Measurements from ENCODE around the gene S100A7A.
A peak's percentile ranks its signal among the peaks of the same experiment; 100 is the strongest.
"Not testable (repeated sequence)": the region's sequence is repeated elsewhere in the genome, so short reads cannot be mapped to it uniquely, and the experiment has no call there.

S100A7A gene

DNA sequence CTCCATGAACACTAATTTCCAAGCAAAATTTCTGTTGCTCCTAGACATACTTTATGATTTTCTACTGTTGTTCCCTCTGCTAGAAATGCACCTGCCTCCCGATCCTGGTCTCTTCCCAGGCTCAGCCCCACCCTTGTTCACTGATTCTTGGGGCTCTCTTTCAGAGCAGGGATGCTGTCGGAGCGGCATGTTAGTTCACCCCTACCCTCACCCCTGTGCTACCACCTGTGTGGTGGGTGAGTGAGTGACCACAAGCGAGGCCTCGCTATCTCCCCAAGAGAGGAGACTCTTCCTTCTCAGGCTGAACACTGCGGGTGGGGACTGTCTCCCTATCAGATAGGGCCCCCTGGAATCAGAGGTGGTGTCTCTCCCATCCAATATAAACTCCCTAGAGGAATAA lies 20.5 kb upstream of the S100A7A start:
- no peak for DNase-seq

DNA sequence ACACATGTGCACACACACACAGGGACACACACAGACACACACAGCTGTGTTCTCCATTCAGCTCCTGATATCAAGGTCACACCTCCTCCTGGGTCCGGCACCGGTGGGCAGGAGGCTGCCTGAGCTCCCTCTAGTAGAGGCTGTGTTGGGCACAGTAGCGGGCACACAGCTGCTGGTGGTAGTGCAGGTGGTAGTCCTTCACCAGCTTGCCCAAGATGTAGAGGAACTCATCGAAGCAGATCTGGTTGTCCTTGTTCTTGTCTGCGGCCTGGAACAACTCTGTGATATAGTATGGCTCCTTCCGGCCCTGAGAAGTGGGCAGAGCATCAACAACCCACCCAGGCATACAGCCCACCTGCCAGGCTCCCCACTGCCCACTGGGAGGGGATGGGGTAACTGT lies 19.9 kb upstream of the S100A7A start:
- DNase-seq = no peak

DNA sequence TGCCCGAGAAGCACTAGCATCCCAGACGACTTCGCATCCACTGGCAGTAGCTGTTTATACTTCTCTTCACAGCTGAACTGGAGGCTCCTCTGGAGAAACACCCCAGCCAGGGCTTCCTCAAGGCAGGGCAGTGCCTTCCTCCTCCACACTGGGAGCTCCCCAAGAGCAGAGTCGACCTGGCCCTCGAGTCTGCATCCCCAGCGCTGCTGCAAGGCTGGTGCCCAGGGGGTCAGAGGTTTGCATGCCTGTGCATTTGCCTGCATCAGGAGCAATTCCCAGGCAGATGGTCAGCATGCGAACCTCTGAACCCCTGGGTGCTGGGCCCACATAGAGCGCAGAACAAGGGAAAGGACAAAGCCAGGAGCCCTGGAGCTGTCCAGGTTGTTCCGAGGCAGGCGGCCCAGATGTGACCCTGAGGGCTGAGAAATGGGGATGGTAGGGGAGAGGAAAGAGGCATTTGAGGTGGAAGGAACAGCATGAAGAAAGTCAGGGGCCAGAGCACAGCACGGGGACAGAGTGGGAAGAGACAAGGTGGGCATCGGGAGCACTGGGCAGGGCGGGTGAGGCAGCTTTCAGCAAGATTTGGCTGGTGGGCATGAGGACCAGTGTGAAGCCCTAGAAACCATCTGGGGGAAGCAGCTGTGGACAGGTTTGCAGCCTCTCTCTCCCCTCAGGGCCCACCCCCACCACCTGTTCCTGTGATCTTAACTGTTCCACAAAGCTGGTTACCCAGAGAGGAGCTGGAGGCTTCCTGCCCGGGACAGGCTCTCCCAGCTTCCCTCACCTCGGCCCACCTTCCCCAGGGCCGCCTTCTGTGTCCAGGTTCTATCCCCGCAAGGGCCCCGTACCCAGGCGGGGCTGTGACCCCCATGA lies 19.0 kb upstream of the S100A7A start:
- no peak for DNase-seq

DNA sequence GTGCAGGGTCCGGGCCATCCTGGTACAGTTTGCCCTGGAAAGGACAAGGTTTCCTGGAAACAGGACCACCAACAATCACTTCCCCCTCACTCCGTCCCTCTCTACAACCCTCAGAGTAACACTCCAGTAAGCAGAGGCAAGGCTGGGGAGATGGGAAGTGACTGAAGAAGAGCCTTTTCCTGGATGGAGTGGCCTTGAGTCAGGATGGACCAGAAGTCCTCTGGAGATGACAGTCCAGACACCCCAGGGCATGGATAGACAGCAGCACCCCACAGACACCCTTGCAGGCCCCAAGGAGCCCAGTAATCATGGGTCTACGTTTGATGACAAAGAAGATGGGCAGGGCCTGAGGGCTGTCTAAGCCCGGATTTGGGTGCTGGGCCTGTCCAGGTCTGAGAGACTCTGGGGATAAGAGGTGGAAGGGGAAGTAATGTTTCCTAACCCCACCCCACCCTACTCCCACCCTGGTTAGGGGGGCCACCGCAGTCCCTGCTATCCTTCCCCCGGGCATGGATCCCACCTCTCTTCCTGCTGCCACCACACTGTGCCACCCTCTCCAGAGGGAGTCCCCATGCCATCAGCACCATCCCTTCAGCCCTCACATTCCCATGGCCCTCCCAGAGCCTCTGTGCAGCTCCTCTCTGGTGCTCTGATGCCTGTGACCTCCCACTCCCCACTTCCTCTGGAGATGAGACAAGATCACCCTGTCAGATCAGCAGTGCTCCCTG lies 18.2 kb upstream of the S100A7A start:
- no peak for DNase-seq

DNA sequence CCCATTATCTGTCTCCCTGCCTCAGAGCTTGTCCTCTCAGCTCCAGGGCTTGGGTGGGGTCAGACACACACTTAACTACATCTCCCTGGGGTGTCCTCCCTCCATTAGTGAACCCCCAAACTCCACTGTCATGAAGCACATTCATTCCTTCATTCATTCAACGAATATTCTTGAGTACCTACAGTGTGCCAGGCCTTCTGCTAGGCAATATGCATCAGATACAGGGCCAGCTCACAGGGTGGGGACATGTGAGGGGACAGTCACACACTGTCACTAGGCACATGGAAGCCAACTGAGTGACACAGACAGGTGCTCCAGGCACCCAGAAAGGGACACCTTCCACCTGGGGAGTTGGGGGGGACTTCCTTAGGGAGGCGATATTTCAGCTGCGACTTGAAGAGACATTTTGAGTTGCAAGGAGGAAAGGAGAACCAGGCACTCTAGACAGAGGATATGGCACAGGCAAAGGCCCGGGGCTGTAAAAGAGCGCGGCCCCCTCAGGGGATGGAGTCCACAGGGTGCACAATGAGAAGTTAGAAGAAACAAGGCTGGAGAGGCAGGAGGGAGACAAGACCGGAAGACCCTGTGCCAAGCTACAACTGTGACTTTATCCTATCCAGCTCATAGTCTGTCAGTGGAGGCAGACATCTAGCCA lies 16.8 kb upstream of the S100A7A start:
- DNase-seq = no peak

DNA sequence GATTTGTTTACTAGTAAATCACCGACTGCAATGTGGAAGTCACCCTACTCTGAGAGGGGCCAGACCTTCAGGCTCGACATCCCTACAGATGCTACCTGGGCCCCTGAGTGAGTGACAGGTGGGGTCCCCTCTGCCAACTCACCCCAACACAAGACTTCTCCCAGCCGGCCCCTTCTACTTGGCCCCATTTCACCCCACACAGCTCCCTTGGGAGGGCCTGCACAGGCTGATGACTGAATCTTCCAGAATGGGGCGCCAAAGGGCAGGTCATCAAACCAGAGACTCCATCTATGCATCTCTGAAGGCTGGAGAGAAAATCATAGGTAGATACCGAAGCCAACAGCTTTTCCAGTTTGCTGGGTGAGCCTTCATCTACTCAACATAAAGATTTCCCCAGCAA lies 16.1 kb upstream of the S100A7A start:
- no peak for DNase-seq

DNA sequence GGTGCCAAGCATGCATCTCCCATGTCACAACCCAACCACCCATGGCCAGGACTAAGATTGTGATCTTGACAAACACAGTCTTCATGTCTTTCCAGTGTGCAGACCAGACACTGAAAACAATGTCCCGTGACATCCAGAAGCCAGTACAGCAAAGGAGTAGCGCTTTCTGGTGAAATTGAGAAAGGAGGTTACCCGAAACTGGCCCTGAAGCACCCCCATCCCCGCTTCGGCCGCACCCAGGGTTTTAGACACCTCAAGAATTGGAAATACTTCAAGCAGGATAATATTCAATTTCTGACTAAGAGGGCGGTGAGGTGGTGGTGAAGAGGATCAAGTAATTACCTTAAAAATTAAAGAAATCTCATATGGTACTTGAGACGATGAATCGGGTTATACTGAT lies 14.9 kb upstream of the S100A7A start:
- no peak for DNase-seq

DNA sequence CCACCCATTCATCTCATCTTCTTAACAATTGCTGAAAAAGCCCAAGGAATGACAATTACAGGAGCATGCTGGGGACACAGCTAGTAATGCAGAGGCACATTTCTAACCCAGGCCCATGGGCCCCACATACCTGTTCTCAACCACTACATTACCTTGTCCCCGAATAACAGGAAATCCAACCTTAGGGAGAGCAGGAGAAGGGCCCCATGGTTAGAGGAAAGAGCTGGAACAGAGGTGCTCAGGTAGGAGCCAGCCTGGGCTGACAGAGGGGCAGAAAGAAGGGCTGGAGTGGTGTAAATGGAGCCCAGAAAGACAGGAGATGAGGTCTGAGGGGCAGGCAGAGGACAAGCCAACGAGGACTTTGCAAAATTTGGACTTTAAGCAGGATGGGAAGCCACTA lies 14.1 kb upstream of the S100A7A start:
- DNase-seq = no peak

DNA sequence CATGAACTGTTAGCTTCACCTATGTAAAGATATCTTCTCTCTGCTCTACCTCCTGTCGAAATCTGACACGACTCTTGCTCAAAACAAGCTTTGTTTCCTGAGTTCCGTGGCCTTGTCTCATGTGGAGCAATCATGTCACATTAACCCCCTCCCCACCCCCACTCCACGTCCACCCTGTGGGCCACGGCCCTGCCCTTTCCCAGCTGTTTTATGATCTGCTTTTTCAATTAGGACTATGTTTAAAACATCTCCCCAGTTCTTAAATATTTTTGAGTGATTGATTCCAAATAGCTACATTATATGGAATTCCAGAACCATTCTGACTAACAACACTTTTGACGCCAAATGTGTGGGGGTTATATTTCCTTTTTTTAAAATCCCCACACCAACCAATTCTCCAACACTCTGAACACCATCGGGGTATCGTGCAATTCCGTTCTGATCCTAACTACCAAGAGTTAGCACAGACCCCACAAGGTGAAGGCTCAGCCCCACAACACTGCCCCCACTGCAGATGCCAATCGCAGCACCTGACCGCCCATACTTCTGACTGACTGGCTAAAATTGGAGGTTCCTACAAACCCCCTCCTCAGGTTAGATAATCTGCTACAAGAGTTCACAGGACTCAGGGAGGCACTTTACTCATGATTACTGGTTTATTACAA lies 12.8 kb upstream of the S100A7A start:
- no peak for DNase-seq

DNA sequence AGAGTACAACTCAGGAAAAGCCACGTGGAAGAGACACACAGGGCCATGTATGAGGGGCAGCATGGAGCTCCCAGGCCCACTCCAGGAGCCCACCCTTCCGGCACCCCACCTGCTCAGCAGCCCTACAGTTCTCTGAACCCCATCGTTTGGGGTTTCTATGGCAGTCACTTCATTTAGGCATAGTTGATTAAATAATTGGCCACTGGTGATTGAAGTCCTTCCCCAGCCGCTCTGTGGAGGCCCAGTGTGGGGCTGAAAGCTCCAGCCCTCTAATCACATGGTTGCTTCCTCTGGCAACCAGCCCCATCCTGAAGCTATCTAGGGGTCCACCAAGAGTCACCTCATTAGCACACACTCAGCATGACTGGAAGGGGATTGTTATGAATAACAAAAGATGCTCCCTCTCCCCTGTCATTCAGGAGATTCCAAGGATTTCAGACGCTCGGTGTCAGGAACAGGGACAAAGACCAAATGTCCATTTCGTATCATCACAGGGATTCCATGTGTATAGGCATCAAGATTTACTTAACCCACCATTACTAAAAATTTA lies 12.2 kb upstream of the S100A7A start:
- DNase-seq = no peak

DNA sequence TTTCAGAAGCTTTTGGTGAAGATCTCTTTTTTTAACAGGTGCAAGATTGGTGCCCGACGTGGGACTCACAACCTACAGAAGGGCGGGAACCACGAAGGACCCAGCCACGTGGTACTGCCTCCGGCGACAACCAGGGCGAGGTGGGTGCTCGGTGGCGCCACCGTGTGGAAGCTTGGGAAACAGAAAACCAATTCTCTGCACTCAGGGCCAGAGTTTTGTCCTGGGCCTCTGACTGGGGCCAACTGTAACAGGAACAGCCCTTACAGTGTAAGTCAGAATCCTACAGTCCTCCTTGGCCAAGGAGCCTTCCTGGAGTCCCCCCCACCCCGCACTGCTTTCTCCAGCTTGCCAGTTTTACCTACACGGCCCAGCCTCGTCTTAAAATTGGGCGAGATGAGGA lies 11.6 kb upstream of the S100A7A start:
- peak; percentile 44 for DNase-seq

DNA sequence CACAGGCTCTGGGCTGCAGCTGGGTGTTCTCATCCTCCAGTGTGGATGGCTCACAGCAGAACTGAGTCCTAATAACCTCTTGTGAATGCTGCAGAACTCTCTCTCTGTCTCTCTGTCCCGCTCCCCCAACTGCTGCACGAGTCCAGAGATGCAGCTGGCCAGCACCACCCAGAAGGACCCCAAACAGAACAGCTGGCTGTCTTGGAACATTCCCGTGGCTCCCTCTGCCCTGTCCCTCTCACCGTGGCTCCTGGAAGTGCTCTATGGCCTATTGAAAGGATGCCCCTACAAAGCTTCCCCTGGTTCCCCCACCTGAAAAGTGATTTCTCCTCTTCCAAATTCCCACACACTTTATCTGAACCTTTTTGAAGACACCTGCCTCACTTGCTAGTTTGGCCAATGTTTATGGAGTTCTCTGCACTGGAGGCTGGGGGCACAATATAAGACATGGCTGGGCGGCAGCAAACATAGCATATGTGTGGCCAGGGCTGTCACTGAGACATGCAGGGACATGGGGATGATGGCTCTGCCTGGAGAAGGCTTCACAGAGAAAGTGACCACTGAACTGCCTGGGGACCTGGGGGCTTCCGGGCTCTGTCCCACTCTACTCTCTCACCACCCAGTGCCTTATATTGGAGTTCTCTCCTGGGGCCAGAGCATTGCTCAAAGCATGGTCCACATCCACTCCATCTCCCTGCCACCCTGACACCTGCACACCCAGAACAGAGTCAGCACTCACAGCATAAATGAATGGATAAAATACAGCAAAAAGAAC lies 10.3 kb upstream of the S100A7A start:
- DNase-seq = not testable (repeated sequence)

DNA sequence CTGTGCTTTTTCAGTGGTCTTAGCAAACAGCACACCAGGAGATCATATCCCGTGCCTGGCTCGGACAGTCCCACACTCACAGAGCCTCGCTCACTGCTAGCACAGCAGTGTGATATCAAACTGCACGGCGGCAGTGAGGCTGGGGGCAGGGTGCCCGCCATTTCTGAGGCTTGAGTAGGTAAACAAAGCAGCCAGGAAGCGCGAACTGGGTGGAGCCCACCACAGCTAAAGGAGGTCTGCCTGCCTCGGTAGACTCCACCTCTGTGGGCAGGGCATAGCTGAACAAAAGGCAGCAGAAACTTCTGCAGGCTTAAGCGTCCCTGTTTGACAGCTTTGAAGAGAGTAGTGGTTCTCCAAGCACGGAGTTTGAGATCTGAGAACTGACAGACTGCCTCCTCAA lies 9.0 kb upstream of the S100A7A start:
- not testable (repeated sequence) for DNase-seq

DNA sequence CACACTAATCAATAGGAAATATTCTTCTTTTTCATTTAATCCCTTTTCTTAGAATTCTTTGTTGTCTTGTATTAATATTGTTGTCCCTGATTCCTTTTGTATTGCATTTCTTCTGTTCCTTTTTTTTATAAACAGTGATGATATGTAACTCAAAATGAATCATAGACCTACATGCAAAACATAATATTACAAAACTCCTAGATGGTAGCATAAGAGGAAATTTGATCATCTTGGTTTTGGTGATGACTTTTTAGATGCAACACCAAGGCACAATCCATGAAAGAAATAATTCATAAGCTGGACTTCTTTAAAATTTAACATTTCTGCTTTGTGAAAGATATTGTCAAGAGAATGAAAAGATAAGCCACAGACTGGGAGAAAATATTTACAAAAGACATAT lies 2.4 kb upstream of the S100A7A start:
- DNase-seq = not testable (repeated sequence)

DNA sequence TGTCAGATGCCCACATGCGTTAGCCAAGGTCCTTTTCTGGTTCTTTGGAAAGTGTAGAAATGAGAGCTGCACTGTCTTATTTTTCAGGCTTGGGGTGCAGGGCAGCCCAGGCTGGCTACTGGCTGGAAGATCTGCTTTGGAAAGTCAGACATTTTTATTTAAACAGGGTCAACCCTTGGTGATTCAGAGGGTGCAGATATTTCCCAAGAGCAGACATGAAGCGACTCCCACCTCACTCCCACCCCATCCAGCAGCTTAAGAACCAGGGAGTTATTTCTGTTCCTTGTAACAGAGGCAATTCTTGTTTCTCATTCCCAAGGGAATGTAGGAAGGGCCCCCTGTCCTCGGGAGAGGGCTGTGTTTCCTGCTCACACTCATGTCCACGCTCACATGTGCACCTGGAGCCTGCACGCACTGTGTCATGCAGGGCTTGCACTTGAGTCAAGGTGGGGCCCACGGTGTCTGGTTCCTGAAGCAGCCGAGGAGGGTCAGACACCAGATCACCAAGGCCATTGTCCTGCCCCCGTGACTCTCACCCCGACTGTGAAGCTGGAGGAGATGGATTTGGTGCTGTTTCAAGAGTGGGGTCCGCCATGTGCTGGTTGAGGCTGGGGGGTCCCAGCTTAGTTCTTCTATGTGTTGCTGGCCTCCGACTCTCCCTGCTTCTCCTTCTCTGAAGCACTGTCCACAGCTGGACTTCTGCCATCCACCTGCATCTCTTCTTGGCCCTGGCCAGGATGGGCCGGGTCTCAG lies 992 bp downstream of the S100A7A start:
- DNase-seq = no peak

DNA sequence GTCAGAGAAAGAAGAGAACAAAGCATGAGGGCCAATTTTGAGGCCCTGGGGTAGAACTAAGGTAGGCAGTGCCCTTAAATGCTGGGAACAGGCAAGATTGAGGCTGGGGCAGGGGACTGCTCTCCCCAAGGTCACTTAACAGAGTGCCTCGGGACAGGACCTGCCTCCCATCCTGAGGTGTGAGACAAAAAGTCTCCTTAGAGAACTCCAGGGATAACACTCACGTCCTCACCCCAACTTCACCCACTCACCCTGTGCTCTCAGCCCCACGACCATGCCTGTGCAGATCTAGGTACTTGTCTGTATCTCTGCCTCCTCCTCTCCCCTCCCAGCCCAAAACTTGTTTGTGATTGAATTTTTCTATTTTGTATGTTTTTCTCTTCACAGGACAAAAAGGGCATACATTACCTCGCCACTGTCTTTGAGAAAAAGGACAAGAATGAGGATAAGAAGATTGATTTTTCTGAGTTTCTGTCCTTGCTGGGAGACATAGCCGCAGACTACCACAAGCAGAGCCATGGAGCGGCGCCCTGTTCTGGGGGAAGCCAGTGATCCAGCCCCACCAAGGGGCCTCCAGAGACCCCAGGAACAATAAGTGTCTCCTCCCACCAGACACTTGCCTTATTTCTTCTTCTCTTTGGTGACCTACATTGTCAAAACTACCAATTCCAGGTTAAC lies 2.6 kb downstream of the S100A7A start:
- DNase-seq = not testable (repeated sequence)

DNA sequence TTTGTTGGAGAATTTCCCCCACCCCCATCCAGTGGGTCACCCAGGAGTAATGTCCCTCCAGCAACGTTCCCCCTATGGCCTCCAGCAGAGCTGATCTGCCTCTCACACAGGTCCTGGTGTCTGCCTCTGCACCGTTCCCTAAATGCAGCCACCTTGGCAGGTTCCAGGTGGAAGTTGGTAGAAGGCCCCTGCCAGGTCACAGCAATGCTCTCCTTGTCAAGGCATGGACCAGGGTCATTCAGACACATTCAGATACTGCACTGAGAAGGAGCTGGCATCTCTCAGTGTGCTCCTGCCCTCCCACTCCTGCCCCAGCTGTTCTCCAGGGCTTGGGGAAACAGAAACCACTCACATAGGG lies 3.1 kb downstream of the S100A7A start:
- not testable (repeated sequence) for DNase-seq

DNA sequence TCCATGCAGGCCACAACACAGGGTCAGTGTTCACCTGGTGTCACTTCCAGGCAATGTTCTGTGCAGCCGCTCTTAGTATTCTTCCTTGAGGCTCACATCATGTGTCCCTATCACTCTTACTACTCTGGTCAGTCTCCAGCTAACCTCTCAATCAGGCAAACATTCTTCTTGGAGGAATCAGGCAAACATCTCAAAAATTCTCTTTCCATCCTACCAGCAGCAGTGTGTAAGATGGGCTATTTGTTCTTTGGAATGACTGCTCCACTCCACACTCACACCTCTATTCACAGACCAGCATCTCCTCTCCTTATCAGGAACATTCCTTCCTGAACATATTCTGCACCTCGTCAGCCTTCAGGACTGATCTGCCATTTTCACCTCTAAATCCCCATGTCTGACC lies 4.0 kb downstream of the S100A7A start:
- no peak for DNase-seq

DNA sequence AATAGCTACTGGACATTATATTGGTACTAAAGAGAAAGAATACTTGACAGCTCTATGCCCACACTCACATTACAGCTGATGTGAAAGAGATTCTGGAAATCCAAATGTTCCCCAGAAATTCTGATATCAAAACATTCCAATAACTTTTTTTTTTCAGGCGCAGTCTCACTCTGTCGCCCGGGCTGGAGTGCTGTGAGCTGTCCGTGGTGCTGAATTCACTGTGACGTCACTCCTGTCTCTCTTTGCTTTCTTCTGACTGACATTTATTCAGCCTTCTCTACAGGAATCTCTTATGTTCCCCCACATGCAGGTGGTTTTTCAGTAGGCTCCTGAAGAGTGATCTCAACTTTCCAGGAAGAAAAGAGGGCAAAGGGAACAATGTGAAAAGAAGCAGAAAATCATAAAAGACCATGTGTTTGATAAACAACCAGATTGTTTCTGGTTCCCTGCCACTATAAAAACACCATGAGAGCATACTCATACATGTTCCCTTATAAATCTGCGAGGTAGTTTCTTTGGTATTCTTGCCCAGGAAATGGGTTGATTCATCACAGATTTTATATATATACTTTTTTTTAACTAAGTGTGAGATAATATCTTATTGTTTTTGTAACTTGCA lies 6.2 kb downstream of the S100A7A start:
- DNase-seq = peak; percentile 43

DNA sequence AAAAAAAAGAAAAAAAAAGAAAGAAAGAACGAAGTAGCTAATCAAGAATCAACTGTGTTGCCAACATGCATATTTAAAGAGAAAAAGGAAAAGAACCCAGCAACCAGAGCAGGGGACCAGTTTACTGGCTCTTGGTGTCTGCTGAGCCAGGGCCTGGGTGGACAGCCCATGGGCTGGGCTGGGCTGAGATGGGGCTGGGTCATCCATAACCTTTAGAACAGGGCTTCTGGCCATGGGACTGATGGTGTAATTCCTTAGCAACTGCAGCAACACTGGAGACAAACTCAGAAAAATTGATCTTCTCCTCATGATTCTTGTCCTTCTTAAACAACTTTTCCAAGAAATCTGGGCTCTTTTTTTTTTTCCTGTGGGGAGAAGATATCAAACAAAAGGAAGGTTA lies 10.5 kb downstream of the S100A7A start:
- no peak for DNase-seq
